CD4-positive, alpha-beta T cell treated with Interleukin-10 for 1 hour (primary cell): ENCODE data around the gene NAALADL2.

Experiments
- DNase-seq: peaks from one replicate; pipeline ENCODE4 v3.0.0-alpha.2; 2020

The NAALADL2 gene

GRCh38 chr3:175001091-175001490, 142.0 kb downstream of the NAALADL2 start:
- no peak for DNase-seq

GRCh38 chr3:175002732-175003143, 143.6 kb downstream of the NAALADL2 start:
- DNase-seq: no peak

- DNase-seq: no peak
These were observed 144.5 kb downstream of the NAALADL2 start for GRCh38 chr3:175003590-175003989.

GRCh38 chr3:175005193-175005592, 146.1 kb downstream of the NAALADL2 start:
- DNase-seq: no peak

- DNase-seq: no peak
These were observed 146.7 kb downstream of the NAALADL2 start for GRCh38 chr3:175005881-175006280.

- no peak for DNase-seq
These were observed 148.2 kb downstream of the NAALADL2 start for GRCh38 chr3:175007306-175007705.

GRCh38 chr3:175009295-175009694, 150.2 kb downstream of the NAALADL2 start:
- DNase-seq: no peak

GRCh38 chr3:175015056-175015635, 156.0 kb downstream of the NAALADL2 start:
- DNase-seq: no peak

- DNase-seq: no peak
These were observed 160.0 kb downstream of the NAALADL2 start for GRCh38 chr3:175018946-175019727.

- DNase-seq: no peak
These were observed 161.0 kb downstream of the NAALADL2 start for GRCh38 chr3:175020101-175020500.

- DNase-seq: no peak
These were observed 170.7 kb downstream of the NAALADL2 start for GRCh38 chr3:175029828-175030227.

- DNase-seq: no peak
These were observed 180.7 kb downstream of the NAALADL2 start for GRCh38 chr3:175039875-175040274.

GRCh38 chr3:175041369-175041768, 182.2 kb downstream of the NAALADL2 start:
- DNase-seq: no peak

- no peak for DNase-seq
These were observed 187.5 kb downstream of the NAALADL2 start for GRCh38 chr3:175046601-175047000.

- no peak for DNase-seq
These were observed 188.7 kb downstream of the NAALADL2 start for GRCh38 chr3:175047786-175048185.

- DNase-seq: no peak
These were observed 198.3 kb downstream of the NAALADL2 start for GRCh38 chr3:175057401-175057800.

GRCh38 chr3:175059788-175060187, 200.7 kb downstream of the NAALADL2 start:
- no peak for DNase-seq

GRCh38 chr3:175065497-175065896, 206.4 kb downstream of the NAALADL2 start:
- DNase-seq: no peak

GRCh38 chr3:175066617-175067415, 207.7 kb downstream of the NAALADL2 start:
- no peak for DNase-seq

GRCh38 chr3:175068587-175068986, 209.5 kb downstream of the NAALADL2 start:
- DNase-seq: no peak

GRCh38 chr3:175070946-175071345, 211.8 kb downstream of the NAALADL2 start:
- DNase-seq: no peak

- no peak for DNase-seq
These were observed 214.2 kb downstream of the NAALADL2 start for GRCh38 chr3:175073219-175073905.

- no peak for DNase-seq
These were observed 216.1 kb downstream of the NAALADL2 start for GRCh38 chr3:175075269-175075668.
